Measurements from ENCODE around the gene XXYLT1. TPM values are rescaled to one million over a fixed set of nuclear protein-coding genes. Genes with fewer than 3 reads are reported as not detected.

Gene XXYLT1
- total and polyA plus RNA-seq, 2 of the 8 experiments (the other 6 are each of a cell fraction or from before 2014, with no cell fraction given), result 18.9 to 23.8 TPM

DNA sequence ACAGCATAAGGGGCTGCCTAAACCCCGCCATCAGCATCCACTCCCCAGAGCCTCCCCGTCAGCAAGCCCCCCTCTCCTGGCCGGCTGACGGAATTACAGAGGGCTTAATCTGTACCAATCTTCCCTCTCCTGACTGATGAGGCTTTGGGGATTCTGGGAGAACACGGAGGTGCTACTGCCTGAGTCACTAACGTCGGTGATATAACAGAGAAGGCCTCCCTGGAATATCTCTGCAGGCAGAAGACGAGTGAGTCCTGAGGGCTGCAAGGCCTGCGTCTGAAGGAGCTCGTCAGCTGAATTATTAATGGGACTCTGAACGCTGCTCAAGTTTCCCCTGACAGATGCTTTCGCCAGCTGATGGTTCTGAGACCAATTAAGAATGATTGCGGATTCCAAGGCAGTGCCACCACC is 147.7 kb downstream of the XXYLT1 start:
- no peak overlapping the region for H3K9ac ChIP-seq (replicated peaks in 1 of 4; ENCODE audit: extremely low read depth in 1 of 4, low read depth in 3 of 4, low read length in 3 of 4)
- FAIRE-seq, result no peak
- POLR2A ChIA-PET (ENCODE audit: partially characterized antibody), result interaction anchor here (1.1 to 1.4 kb wide), 2 partner anchors 10 to 11 kb away, joined by 3 read pairs; no protein-coding TSS in a partner anchor
- TF ChIP-seq, protein P1, sequence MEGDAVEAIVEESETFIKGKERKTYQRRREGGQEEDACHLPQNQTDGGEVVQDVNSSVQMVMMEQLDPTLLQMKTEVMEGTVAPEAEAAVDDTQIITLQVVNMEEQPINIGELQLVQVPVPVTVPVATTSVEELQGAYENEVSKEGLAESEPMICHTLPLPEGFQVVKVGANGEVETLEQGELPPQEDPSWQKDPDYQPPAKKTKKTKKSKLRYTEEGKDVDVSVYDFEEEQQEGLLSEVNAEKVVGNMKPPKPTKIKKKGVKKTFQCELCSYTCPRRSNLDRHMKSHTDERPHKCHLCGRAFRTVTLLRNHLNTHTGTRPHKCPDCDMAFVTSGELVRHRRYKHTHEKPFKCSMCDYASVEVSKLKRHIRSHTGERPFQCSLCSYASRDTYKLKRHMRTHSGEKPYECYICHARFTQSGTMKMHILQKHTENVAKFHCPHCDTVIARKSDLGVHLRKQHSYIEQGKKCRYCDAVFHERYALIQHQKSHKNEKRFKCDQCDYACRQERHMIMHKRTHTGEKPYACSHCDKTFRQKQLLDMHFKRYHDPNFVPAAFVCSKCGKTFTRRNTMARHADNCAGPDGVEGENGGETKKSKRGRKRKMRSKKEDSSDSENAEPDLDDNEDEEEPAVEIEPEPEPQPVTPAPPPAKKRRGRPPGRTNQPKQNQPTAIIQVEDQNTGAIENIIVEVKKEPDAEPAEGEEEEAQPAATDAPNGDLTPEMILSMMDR (IDR thresholded peaks at IDR 0.05; ENCODE audit: control extremely low read depth in 1 of 3, insufficient read depth in 1 of 3, low read depth in 1 of 3, low read length in 3 of 3), result peak; percentile 53 to 64 (median 62)
- peak; percentile 48 to 69; a peak in 3 of 4 replicates for TF ChIP-seq RAD21 (IDR thresholded peaks at IDR 0.05 in 1 of 2, conservative IDR thresholded peaks at IDR 0.05 in 1 of 2; ENCODE audit: low read depth in 2 of 2, low read length in 2 of 2)

More for the DNA sequence above, 147.7 kb downstream of the XXYLT1 start:
- peaks cover 4 to 15% (median 10%) of the 10 kb centered on the region in 4 experiments for H3K4me1 ChIP-seq (replicated peaks in 1 of 4; ENCODE audit: control insufficient read depth in 3 of 4, insufficient read depth in 4 of 4, low read length in 3 of 4)
- H3K36me3 ChIP-seq (ENCODE audit: control insufficient read depth in 2 of 4, insufficient read depth in 4 of 4, low read length in 3 of 4), result no peaks in the 10 kb centered on the region
- H2BK5ac ChIP-seq (ENCODE audit: low read depth, low read length), result no peak overlapping the region
- no peak overlapping the region for H3K56ac ChIP-seq (replicated peaks; ENCODE audit: insufficient read length, low read depth, low read length)
- WGBS, 2 experiments (ENCODE audit: extremely low coverage in 1 of 2, insufficient coverage in 1 of 2, insufficient read length in 1 of 2, insufficient replicate concordance in 2 of 2, low coverage in 1 of 2, low lambda C conversion rate in 2 of 2, missing lambda C conversion rate in 1 of 2), result 67% methylated on average over 11 of the region's 13 CpGs; no CpG with 5 or more reads in 1 of the 2 experiments
- H3K79me1 ChIP-seq (ENCODE audit: low read depth, low read length), result peaks cover 2% of the 10 kb centered on the region; the same call in 1 of the 2 replicates
- no peak overlapping the region for H2BK15ac ChIP-seq (ENCODE audit: low read length)
- no peak overlapping the region for H3K14ac ChIP-seq (ENCODE audit: insufficient read length)
- H3K4ac ChIP-seq (replicated peaks; ENCODE audit: insufficient read length, low read depth, low read length), result no peak overlapping the region
- no peak overlapping the region for H2BK120ac ChIP-seq (replicated peaks; ENCODE audit: low read depth, low read length)
- no peaks in the 10 kb centered on the region for H3K27me3 ChIP-seq (replicated peaks in 1 of 4; ENCODE audit: control insufficient read depth in 3 of 4, extremely low read depth in 1 of 4, insufficient read depth in 3 of 4, low read length in 3 of 4)
- H2BK20ac ChIP-seq (ENCODE audit: low read length), result no peak overlapping the region
- H3K4me2 ChIP-seq (ENCODE audit: insufficient read depth in 1 of 2, low read depth in 2 of 2, low read length in 2 of 2), result no peak overlapping the region
- CTCF ChIA-PET (ENCODE audit: partially characterized antibody), result interaction anchor here (0.7 to 5.3 kb wide), 35 partner anchors 6 to 452 kb away, joined by 3 to 31 read pairs (median 4); partner anchors contain the start of gene LSG1
- H4K5ac ChIP-seq (ENCODE audit: insufficient read length, low read depth, low read length), result no peak overlapping the region
- no peak for DNase-seq (ENCODE audit: low read depth in 1 of 2, low spot score in 2 of 2)
- H2AK5ac ChIP-seq (ENCODE audit: low read depth, low read length), result 0 out of 2 replicates have a peak overlapping the region, but pooled peaks have one; percentile 53
- peaks cover 0 to 16% of the 10 kb centered on the region in 2 experiments; a peak in 1 of 4 replicates for H3K79me2 ChIP-seq (ENCODE audit: control insufficient read depth in 1 of 2, insufficient read depth in 2 of 2, low read length in 2 of 2)
- H3K27ac ChIP-seq (ENCODE audit: low read depth, low read length), result no peak overlapping the region
- no peak overlapping the region for H2BK12ac ChIP-seq (ENCODE audit: low read depth, low read length)
- H3K9me3 ChIP-seq (ENCODE audit: insufficient read depth in 2 of 2, low read depth in 1 of 2, low read length in 1 of 2), result no peaks in the 10 kb centered on the region
- H4K20me1 ChIP-seq (replicated peaks in 1 of 2; ENCODE audit: control insufficient read depth in 1 of 2, insufficient read depth in 2 of 2, low read length in 2 of 2), result peaks cover 1 to 4% of the 10 kb centered on the region in 2 experiments
- H3K18ac ChIP-seq (ENCODE audit: extremely low read depth, low read length), result no peak overlapping the region
- H2AFZ ChIP-seq (ENCODE audit: low read length), result no peak overlapping the region
- no peaks in the 10 kb centered on the region for H3K23me2 ChIP-seq (ENCODE audit: low read depth, low read length)
- H3K23ac ChIP-seq (ENCODE audit: insufficient read length), result no peak overlapping the region
- H4K91ac ChIP-seq (replicated peaks; ENCODE audit: insufficient read length, low read length), result no peak overlapping the region
- no peak overlapping the region for H3K4me3 ChIP-seq (ENCODE audit: extremely low read depth in 1 of 4, insufficient read depth in 2 of 4, low read depth in 3 of 4, low read length in 4 of 4)
- no peak overlapping the region for H4K8ac ChIP-seq (ENCODE audit: extremely low read depth, insufficient read depth, low read length)
